Epithelial cell of proximal tubule (primary cell): Measurements from ENCODE around the gene ABHD17C. TPM values are rescaled to one million over a fixed set of nuclear protein-coding genes. Genes with fewer than 3 reads are reported as not detected.

Experiments
- DNase-seq: peaks from one replicate; pipeline ENCODE4 v3.0.0-alpha.2; 2011; ENCODE audit warnings: low read depth
- H3K4me3 ChIP-seq: 2 replicates; pipeline ENCODE4 v1.5.1; 2011; ENCODE audit warnings: low read depth, mild to moderate bottlenecking, low read length
- CTCF ChIP-seq: conservative IDR thresholded peaks from 2 replicates; pipeline ENCODE4 v1.5.1; 2012; ENCODE audit warnings: low read depth, mild to moderate bottlenecking, low read length
- total RNA-seq: library from RNA; depleted of rRNA; stranded (reverse); fragments of >200 nt; gene quantifications from 2 replicates; pipeline ENCODE4 v1.2.3, GENCODE V29; 2015

Gene ABHD17C
- total RNA-seq, 1 donor from 2014 or later, result 4.5 TPM

- TF ChIP-seq CTCF, result no peak
- DNase-seq, result no peak
- no peak overlapping the region for H3K4me3 ChIP-seq
Observed at GRCh38 chr15:80747317-80748053, 52.4 kb downstream of the ABHD17C start.

- no peak for TF ChIP-seq CTCF
- no peak overlapping the region for H3K4me3 ChIP-seq
- DNase-seq, result no peak
Observed at GRCh38 chr15:80749589-80749988, 54.5 kb downstream of the ABHD17C start.

- no peak for DNase-seq
- no peak for TF ChIP-seq CTCF
- H3K4me3 ChIP-seq, result no peak overlapping the region
Observed at GRCh38 chr15:80750575-80750974, 55.5 kb downstream of the ABHD17C start.

- no peak for TF ChIP-seq CTCF
Observed at GRCh38 chr15:80752204-80752603, 57.1 kb downstream of the ABHD17C start.

GRCh38 chr15:80753161-80753560 lies 58.1 kb downstream of the ABHD17C start:
- DNase-seq, result no peak
- no peak overlapping the region for H3K4me3 ChIP-seq
- TF ChIP-seq CTCF, result no peak

More at GRCh38 chr15:80752204-80752603, 57.1 kb downstream of the ABHD17C start:
- H3K4me3 ChIP-seq, result no peak overlapping the region
- no peak for DNase-seq

GRCh38 chr15:80754014-80754413 lies 58.9 kb downstream of the ABHD17C start:
- H3K4me3 ChIP-seq, result no peak overlapping the region

More at GRCh38 chr15:80754014-80754413, 58.9 kb downstream of the ABHD17C start:
- DNase-seq, result no peak
- no peak for TF ChIP-seq CTCF
